Suprapubic skin (tissue), 4 donors: ENCODE data around the gene CASK.

ENCODE experiments used
- EP300 ChIP-seq: sonication (generic); formaldehyde crosslinking; IDR thresholded peaks from one replicate; pipeline ENCODE4 v1.6.1; 2017; ENCODE audit warnings: antibody characterized with exemption
- POLR2AphosphoS5 ChIP-seq, 3 donors: sonication (generic); formaldehyde crosslinking; IDR thresholded peaks; one replicate each; pipeline ENCODE4 v1.6.1; 2017; ENCODE audit warnings: antibody characterized with exemption in 3 of 3

DNA sequence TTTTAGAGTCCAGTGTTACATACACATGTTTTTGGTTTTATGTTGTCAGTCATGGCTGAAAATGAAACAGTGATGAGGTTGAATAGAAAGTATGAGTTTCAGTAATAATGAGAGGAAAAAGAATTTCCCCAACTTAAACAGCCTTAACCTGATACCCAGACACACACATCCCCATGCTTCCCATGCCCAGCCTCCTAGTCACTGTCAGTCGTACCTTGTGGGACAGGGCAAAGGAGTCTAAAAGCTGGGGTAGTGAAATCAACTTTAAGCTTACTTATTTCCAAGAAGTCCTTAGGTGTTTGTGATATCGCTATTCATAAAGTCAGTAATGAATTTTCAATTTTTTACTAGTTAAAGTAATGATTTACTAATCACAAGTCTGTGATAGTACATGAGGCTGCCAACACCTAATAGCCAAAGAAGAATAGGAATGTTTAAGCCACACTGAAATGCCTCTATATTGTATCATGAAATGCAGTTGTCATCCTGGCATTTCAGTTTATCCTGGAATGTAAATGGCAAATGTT is 258.9 kb downstream of the CASK start:
- TF ChIP-seq EP300, result no peak
- no peak for TF ChIP-seq POLR2AphosphoS5 (IDR thresholded peaks at IDR 0.05)
